Activated CD4-positive, alpha-beta T cell treated with anti-CD3 and anti-CD28 coated beads, Interleukin-2, amount 10 ng/mL, durations not matched to agents 24 days and 14 days (primary cell): ENCODE results near the gene SHC4. TPM values are rescaled to one million over a fixed set of nuclear protein-coding genes. Genes with fewer than 3 reads are reported as not detected.

ENCODE experiments used
- DNase-seq: peaks from one replicate; pipeline ENCODE4 v3.0.0; 2022
- H3K27ac Mint-ChIP-seq: one replicate; pipeline ENCODE4 v1.8.0; 2022; ENCODE audit warnings: mild to moderate bottlenecking, mixed read lengths
- H3K27me3 Mint-ChIP-seq: one replicate; pipeline ENCODE4 v1.8.0; 2022; ENCODE audit warnings: mixed read lengths
- H3K36me3 Mint-ChIP-seq: one replicate; pipeline ENCODE4 v1.8.0; 2022; ENCODE audit warnings: low read depth, mild to moderate bottlenecking, mixed read lengths
- H3K4me1 Mint-ChIP-seq: one replicate; pipeline ENCODE4 v1.8.0; 2021; ENCODE audit warnings: mixed read lengths
- H3K4me3 Mint-ChIP-seq: one replicate; pipeline ENCODE4 v1.8.0; 2022; ENCODE audit warnings: mild to moderate bottlenecking, moderate library complexity, mixed read lengths
- H3K9me3 Mint-ChIP-seq: one replicate; pipeline ENCODE4 v1.8.0; 2021; ENCODE audit warnings: mixed read lengths
- intact Hi-C: fragments of 100-400 bp; cut with micrococcal nuclease; formaldehyde crosslinking; loops from one replicate; pipeline ENCODE4 v1.15.1; 2023
- total RNA-seq: library from RNA; stranded (reverse); gene quantifications from 2 replicates; pipeline ENCODE4 v1.2.3, GENCODE V29; 2022

Gene SHC4
- total RNA-seq, 1 donor from 2014 or later, result 21.2 TPM

DNA sequence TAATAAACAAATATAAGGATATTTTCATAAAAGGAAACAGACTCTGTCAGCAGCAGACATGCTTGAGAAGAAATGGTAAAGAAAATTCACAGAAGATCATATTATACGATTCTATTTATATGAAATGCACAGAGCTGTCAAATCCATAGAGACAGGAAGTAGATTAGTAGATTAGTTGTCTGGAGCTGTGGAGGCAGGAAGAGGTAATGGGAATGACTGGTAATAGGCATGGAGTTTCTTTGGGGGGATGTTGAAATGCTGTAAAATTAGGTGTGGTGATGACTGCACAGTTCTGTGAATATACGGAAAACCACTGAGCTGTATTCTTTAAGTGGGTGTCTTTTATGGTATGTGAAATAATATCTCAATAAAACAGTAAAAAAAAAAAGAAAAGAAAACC lies 188.2 kb downstream of the SHC4 start:
- intact Hi-C loops, result no loop called here
- no peak overlapping the region for H3K4me3 Mint-ChIP-seq
- peaks cover 43% of the 10 kb centered on the region for H3K36me3 Mint-ChIP-seq
- no peak overlapping the region for H3K27ac Mint-ChIP-seq
- peaks cover 10% of the 10 kb centered on the region for H3K4me1 Mint-ChIP-seq
- DNase-seq, result no peak
- H3K27me3 Mint-ChIP-seq, result no peaks in the 10 kb centered on the region
- H3K9me3 Mint-ChIP-seq, result peaks cover 4% of the 10 kb centered on the region

DNA sequence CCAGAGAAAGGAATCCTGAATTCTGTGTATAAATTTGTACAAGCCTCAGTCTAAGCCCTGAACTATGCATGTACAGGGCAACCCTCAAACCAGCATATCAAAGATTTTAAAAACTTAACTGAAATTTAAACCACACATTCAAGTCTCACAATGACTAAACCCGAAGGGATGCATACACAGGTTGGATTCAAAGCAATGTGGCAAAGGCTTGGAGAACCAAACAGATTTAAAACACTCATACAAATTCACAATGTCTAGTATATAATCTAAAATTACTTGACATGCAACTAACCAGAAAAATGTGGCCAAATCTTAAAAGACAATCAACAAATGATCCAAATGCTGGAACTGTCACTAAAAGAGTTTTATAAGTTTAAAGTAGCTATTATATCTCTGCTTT lies 189.2 kb downstream of the SHC4 start:
- intact Hi-C loops, result no loop called here
- DNase-seq, result no peak

More for the DNA sequence above, 189.2 kb downstream of the SHC4 start:
- Mint-ChIP-seq H3K9me3 (peaks cover 4% of the 10 kb centered on the region), H3K36me3 (peaks cover 48% of the 10 kb centered on the region), H3K27ac (no peak overlapping the region), H3K4me3 (no peak overlapping the region), H3K4me1 (peaks cover 10% of the 10 kb centered on the region), H3K27me3 (no peaks in the 10 kb centered on the region)

Other genes starting within 250 kb of the SHC4 start
- 32.0 and 32.2 TPM in 2 replicates for gene CEP152, start 152.8 kb downstream of the SHC4 start, total RNA-seq
- 192 and 209 TPM in 2 replicates for gene EID1, start 85.8 kb downstream of the SHC4 start, total RNA-seq
- 38.1 and 40.0 TPM in 2 replicates for gene SECISBP2L, start 82.5 kb upstream of the SHC4 start, total RNA-seq
- 98.6 and 99.0 TPM in 2 replicates for gene COPS2, start 191.7 kb upstream of the SHC4 start, total RNA-seq
- gene GALK2, start 206.3 kb upstream of the SHC4 start, total RNA-seq, result 24.7 and 25.5 TPM in 2 replicates